HG02943 (cell line): ENCODE results near the gene USH2A.

Experiments used
- ATAC-seq: cut with Tn5 transposase; IDR thresholded peaks from one replicate; pipeline ENCODE4 v1.9.1; 2021; ENCODE audit warnings: mild to moderate bottlenecking, low read depth, moderate library complexity; ENCODE audit not compliant: unreplicated experiment

The USH2A gene

DNA sequence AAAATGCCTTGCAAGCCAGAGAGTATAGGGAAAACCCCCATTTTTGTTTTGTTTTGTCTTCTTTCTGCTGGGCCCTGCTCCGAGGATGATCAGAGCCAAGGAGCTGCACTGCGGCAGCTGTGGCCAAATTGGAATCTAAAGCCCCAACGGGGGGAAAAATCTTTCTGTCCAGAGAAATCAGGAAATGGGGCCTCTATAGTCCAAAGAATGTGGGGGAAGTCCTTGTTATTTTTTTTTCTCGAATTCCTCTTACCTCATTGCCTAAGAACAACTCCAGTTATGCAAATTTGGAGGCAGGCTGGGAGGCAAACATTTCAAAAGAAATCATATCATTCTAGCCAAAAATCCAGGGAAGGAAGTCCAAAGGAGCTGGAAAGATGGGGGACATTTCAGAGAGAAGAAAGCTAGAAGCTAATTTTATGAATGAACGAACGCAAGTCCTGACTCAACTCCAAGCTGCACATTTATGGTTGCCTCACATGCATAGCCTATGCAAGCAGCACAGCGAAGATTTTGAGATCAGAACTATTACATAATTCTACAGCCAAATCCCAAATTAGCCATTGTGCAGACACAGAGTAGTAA, 592.9 kb downstream of the USH2A start:
- ATAC-seq, result no peak

DNA sequence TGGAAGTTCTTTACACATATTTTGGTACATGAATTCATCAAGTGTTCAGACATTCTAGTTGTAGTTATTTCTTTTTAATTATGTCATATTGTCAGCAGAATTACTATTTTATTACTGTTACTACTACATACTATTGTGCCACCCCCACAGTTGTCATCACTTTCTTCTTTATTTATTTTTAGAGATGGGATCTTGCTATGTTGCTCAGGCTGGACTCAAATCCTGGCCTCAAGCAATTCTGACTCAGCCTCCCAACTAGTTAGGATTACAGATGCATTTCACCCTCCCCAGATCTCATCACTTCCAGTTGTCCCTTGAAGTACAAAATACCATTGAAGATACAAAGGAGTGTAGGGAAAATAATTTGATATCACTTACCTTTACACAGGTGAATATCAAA, 598.2 kb downstream of the USH2A start:
- no peak for ATAC-seq

DNA sequence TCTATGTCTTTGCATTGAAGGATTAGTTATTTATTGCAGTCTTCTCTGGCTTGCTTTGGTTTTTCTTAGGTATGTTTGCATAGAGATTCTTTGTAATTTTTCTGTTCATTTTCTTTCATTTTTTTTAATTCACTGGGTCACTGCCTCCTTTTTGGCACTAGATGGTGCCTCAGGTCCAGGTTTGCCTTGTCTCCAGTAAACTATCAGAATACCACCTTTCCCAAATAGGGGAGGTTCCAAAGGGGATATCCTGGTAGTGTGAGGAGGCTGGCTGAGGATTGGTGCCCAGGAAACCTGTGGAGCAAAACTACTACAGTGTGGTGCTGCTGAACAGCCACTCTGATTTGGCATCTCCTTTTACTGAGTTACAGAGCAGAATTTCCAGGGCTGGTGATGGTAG, 599.0 kb downstream of the USH2A start:
- no peak for ATAC-seq

DNA sequence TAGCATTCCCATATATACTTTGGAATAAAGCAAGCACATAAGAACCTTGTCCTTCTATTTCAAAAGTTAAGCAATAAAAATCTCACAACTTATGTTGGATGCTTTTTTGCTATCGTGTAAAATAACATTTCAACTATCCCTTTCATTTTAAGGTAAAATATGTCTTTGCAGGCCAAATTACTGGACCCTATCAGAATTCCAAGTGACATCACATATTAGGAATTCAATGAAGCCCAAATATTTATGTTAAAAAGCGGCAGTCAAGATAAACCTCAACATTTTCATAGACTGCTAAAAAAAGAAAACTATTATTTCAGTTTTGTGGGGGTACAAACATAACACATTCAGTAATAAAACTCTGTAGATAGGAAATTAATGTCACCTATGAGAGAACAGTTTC, 604.1 kb downstream of the USH2A start:
- ATAC-seq, result no peak

DNA sequence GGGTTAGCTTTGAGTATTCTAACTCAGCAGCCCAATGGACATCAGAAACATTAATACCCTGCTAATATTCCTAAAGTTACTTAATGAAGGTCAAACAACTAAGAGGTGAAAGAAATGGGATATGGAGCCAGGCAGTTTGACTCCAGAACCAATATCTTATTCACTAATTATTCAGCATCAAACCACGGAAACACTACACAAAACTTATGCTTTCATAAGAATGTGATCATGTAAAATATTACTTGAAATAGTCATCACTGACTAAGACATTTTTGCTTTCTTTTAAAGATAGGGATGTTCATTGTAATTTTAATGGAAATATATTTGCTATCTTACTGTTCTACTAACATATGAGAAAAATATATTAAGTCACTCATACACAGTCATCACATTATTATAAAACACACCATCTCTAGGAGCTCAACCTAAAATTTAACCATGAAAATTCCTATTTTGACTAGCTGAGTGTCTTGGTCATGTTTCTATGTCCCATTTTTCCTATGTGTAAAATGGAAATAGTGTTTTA, 615.3 kb downstream of the USH2A start:
- no peak for ATAC-seq

DNA sequence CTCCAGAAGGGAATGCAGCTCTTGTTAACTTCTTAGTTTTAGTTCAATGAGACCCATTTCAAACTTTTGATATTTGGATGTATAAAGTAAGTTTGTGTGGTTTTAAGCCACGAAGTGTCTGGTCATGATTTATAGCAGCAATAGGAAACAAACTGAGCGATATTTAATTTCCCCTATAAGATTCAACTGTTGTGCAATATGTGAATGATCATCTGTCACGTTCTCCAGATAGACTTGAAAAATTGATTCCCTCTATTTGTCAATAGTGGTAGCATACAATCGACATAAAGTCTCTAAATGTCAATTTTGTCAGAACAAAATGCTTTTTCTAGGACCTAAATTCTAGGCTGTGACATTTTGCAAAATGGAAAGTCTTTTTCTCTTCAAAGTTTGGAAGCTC, 616.0 kb downstream of the USH2A start:
- no peak for ATAC-seq

DNA sequence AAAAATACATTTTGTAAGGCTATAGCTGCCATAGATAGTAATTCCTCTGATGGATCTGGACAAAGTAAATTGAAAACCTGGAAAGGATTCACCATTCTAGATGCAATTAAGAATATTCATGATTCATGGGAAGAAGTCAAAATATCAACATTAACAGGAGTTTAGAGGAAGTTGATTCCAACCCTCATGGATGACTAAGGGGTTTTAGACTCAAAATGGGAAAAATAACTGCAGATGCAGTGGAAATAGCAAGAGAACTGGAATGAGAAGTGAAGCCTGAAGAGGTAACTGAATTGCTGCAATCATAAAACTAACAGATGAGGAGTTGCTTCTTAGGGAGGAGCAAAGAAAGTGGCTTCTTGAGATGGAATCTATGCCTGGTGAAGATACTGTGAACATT, 625.4 kb downstream of the USH2A start:
- no peak for ATAC-seq

DNA sequence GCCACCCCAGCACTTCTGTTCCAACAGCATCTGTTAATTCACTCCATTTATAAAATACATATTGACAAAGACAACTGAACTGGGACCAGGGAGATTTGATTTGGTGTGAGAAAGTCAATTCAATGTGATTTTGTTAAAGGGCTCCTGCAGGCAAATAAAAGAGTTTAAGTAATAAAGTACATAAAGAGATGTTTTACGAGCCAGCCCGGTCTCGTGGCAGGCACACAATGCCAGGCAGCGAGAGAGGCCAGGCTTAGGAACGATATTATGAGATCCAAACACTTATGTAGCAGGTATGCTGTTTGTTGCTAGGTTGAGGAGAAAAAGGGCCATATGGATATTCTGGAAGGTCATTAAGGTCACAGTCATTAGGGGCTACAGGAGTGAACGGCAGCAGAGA, 629.1 kb downstream of the USH2A start:
- ATAC-seq, result no peak

DNA sequence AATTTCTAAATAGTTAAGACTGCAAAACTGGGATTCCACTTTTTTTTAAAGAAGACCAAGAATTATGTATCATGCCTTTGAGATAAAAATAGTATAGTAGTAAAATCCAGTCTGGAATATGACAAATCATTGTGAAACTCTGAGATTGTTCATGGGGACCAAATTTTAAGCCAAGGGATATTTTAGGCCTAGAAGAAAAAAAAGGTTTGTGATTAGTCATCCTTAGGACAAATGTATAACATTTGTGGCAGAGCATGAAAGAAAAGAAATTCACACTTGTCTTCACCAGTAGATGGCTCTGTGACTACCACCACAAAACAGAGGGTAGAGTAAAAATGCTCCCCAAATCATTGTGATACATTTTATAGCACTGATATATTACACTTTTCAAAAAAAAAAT, 630.1 kb downstream of the USH2A start:
- no peak for ATAC-seq

DNA sequence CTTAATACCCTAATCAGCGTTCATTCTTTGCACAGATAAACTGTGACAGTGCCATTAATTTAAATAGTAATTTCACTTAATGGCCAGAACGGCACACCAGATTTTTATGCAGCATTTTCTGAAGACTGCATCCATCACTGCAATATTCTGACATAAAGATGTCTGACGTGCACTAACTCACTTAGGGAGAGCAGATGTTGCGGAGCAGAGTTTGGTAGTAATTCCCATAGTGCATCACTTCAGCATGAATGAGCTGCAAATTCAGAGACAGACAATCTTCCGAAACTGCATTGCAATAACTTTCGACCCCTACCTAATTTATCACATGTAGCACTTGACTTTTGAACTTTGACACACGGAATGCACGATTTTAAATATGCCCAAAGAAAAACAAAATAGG, 630.8 kb downstream of the USH2A start:
- no peak for ATAC-seq

DNA sequence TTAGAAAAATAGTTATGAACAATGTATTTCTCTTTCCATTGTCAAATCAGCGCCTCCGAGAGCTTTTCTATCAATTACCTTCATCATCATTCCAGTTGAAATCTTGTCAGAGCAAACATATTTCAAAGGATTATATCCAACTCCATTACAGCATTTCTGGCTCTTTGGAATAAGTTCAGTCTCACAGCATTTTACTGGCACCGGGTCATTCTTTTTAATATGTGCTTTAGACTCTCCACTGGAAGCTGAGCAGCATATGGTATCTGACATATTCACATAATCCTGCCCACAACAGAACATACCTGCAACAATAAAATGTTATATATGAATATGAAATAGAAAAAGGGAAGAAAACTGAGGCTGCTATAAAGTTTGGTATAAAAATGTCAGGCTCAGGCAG, 633.3 kb downstream of the USH2A start:
- ATAC-seq, result no peak

DNA sequence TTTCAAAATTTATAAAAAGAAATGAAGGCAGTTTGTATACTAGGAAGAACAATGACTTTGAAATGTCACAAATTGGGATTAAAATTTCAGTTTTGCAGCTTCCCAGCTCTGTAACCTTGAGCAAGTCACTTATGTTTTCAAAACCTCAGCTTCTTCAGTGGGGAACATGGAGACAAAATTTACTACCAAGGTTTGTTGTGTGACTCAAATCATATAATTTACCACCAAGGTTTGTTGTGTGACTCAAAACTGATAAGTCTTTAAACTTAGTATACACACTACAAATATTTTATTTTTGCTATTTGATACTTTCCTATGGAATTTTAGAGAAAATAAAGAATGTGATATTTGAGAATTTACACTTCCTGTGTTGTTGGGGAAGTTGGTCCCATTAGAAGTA, 636.3 kb downstream of the USH2A start:
- ATAC-seq, result no peak

DNA sequence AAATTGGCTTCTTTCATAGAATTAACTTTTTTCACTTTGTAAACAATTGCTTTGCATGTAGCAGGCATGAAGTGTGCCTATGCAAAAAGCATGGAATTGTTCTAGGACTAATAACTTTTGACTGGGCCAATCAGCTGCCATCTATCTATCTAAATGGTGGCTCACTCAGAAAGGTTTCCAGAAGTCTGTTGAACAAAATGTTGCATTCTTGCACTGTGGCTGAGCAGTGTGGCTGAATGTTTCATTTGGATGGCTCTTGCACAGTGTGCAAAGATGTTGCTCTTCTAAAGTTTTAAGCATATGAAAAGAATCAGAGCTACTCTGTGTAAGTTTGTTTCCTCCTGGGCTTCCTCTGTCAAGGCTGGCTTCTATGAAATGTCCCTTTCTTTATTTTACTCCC, 642.6 kb downstream of the USH2A start:
- ATAC-seq, result no peak

DNA sequence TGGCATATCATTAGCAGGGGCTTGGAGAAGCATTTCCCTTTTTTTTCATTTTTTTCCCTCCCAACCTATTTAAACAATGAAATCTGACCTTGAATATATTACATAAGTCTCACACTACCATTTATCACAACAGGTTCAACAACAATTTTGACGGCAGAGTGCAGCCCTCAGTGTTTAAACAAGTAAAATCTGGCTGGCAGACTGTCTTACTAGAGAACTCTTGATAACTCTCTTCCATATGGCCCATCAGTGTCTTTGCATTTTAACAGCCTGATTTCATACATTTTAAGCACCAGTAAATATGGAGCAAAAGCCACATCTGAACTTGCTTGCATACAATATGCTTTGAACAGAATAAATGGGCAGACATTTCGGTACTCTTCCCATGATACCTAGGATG, 643.1 kb downstream of the USH2A start:
- no peak for ATAC-seq

DNA sequence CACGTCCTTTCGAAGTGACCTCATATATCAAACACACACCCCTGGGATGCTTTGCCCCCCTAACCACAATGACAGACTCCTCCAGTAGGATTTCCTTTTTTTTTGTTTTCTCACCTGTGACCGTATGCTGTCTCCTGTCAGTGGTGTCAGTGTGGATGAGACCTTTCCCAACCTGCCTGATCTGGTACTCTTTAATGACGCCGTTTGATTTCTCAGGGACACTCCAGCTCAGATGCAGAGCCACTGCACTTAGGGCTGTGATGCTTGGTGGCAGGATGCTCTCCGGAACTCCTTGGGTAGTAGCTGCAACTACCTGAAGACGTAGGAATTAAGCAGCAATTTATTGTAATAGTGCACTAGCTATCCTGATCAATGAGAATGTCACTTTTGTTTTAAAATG, 643.5 kb downstream of the USH2A start:
- no peak for ATAC-seq

DNA sequence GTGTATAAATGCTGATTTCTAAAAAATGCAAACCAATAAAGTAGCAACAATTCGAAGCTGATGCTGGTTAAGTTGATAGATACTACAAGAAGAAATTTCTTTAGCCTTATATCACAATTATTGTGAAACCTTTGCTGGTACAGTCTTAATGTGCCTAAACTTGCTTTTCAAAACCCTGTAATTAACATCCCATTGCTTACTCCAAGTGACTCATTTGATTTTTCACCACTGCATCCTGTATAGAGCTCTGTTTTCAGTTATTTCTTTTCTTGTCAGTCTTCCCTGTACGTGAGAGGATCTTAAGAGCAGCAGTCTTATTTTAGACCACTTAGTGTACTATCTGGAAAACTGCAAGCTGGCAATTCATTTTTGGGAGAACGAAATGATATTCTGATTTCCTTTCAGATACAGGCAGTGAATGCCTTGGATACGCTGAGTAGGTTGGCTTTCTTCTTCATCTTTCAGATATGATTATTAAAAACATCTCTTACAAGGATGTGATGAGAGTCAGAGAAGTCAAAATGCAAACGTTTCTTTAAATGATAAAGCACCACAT, 645.8 kb downstream of the USH2A start:
- ATAC-seq, result no peak

DNA sequence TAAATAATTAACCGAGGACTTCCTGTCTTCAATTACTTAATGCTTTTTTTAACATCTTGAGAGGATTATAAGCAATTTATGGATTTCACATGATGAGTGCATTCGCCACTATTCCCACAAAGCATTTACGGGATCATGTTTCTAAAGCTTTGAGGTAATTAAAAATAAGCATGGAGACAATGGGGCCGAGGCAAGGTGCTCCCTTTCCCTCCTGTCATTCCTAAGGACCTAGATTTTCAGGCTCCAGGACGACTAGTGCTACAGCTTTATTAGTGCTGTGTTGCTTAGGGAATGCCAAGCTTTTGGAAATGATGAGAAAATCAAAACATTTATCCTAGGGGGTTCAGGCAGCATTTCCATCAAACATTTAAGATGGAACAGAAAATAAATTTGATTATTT, 646.9 kb downstream of the USH2A start:
- no peak for ATAC-seq

DNA sequence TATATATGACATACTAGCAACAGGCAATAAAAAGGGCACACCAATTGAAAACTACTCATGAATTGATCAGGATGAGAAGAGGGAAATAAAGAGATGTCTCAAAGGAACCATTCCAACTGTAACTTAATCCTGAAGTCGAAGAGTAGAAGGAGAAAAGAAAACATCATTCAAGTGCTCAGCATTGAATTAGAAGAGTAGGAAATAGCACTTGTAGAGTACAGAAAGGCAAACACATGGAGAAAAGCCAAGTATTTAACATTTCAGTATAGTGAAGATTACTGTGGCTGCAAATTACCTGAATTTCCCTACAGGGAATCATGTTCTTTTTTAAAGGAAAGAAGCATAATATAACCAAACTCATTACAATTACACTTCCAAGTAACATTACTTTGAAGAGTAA, 651.1 kb downstream of the USH2A start:
- ATAC-seq, result no peak

DNA sequence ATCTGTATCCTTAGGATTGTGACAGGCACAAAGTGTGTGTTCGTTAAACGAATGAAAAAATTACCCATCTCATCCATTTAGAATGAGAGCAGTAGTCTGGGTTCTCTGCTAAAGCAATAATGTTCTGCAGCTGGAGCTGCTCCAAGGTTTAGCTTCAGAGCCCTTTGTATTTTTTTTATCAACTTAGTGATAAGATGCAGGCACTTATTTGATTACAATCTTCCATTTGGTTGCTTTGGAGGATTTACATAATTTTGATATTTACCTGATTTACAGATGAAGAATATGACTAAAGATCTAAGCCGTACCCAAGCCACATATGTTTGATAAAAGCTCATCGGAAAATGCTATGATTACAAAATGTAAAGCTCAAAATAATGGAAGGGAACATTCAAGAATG, 654.9 kb downstream of the USH2A start:
- ATAC-seq, result no peak

DNA sequence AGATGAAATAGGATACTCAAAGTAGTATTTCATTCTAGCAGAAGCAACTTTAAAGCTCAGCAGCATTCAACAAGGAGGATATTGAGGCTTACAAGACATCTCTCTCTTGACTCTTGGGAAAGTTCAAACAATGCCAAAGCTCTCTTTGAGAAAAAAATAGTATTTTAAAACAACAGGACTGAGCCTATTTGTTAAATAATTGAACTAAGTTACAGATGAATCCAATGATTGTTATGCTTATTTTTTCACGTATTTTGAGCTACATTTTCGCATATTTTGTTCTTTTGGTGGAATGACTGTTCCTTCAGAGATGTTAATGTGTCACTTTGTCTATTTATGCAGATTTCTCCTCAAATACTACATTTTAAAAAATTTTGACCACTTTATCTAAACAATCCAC, 655.5 kb downstream of the USH2A start:
- no peak for ATAC-seq

DNA sequence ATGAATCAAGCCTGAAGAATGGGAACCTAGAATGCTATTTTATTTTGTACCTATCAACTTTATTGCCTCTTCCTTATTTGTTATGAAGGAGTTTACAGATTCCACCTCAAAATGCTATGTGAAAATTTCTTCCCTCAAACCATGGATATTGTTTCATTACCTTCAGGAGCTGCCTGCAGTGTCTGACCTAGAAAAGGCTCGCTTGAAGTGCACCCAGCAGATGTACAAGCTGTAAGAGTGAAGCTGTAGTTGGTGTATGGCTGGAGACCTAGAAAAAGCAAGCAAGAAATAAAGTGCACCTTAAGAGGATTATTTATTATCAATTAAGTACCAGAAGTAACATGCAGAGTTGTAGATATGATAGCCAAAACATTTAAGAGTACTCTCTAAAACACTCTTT, 656.7 kb downstream of the USH2A start:
- ATAC-seq, result no peak

DNA sequence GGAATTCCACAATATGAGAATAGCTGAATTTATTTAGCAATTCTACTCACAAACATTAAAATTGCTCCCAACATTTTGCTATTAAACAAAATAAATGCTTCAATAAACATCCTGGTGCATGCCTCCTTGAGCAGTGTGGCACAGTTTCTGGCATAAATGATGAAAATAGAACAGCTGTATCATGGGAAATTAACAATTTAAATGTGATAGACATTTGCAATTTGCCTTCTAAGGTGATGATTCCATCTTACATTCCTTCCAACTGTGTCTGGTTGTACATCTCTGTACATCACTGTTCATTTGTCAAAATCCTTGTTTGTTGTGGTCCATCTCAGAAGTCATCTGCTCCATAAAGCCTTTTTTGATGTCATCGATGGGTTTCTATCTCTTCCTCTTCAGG, 657.4 kb downstream of the USH2A start:
- ATAC-seq, result no peak

DNA sequence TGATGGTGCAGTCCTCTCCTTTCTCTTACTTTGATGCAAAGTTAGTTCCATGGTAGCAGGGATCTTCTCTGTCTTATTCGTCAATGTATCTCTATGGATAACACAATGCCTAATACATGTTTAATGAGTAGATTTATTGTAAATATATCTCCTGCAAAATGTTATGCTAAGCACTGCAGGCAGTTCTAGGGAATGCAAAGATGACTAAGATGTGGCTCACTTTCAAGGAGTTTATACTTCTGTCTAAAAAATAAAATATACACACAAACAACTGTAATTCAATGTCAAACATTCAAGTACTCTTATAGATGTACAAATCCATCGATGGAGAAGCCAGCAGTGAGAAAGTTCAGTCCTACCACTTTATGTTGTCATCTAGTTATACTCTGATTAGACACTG, 661.8 kb downstream of the USH2A start:
- no peak for ATAC-seq
